H1 (cell line): ENCODE data around the gene POU3F2. TPM values are rescaled to one million over a fixed set of nuclear protein-coding genes. Genes with fewer than 3 reads are reported as not detected.

Experiments
- CTCF ChIA-PET: fragments of 300-600 bp; sonication (Branson Sonifier 250); formaldehyde crosslinking; loops from one replicate; lab custom pipeline; 2021; ENCODE audit not compliant: partially characterized antibody; lab: Charles Lee
- POLR2A ChIA-PET: fragments of 300-600 bp; sonication (Branson Sonifier 250); formaldehyde crosslinking; loops from one replicate; lab custom pipeline; 2021; ENCODE audit warnings: inconsistent platforms; ENCODE audit not compliant: partially characterized antibody; lab: Charles Lee
- DNase-seq, 2 experiments: peaks; one replicate each; pipeline versions ENCODE4 v3.0.0 to v3.0.0-alpha.2; 2010 to 2022; ENCODE audit warnings: low spot score in 2 of 2, low read depth in 1 of 2, mixed read lengths in 1 of 2
- FAIRE-seq: peaks from 2 replicates; lab custom pipeline; 2011; peaks lifted over from hg19 to GRCh38; lab: Jason Lieb, UNC
- H2AFZ ChIP-seq: 2 replicates; pipeline ENCODE4 v1.8.1; 2012; ENCODE audit warnings: low read length, inconsistent platforms
- H2AK5ac ChIP-seq: 2 replicates; pipeline ENCODE4 v1.6.1; 2013; ENCODE audit warnings: low read depth, low read length
- H2BK120ac ChIP-seq: replicated peaks from 2 replicates; pipeline ENCODE3; 2013; ENCODE audit warnings: low read depth, low read length, inconsistent platforms
- H2BK12ac ChIP-seq: 2 replicates; pipeline ENCODE4 v1.6.1; 2013; ENCODE audit warnings: low read depth, low read length
- H2BK15ac ChIP-seq: 2 replicates; pipeline ENCODE4 v1.6.1; 2013; ENCODE audit warnings: low read length
- H2BK20ac ChIP-seq: 2 replicates; pipeline ENCODE4 v1.6.1; 2013; ENCODE audit warnings: low read length
- H2BK5ac ChIP-seq: 2 replicates; pipeline ENCODE4 v1.6.1; 2013; ENCODE audit warnings: low read depth, low read length
- H3K14ac ChIP-seq: 2 replicates; pipeline ENCODE4 v1.6.1; 2013; ENCODE audit warnings: inconsistent platforms; ENCODE audit not compliant: insufficient read length
- H3K18ac ChIP-seq: 2 replicates; pipeline ENCODE4 v1.6.1; 2013; ENCODE audit warnings: low read length; ENCODE audit errors: extremely low read depth
- H3K23ac ChIP-seq: 2 replicates; pipeline ENCODE4 v1.6.1; 2013; ENCODE audit warnings: inconsistent platforms; ENCODE audit not compliant: insufficient read length
- H3K23me2 ChIP-seq: 2 replicates; pipeline ENCODE4 v1.6.1; 2013; ENCODE audit warnings: low read depth, low read length
- H3K27ac ChIP-seq: 2 replicates; pipeline ENCODE4 v1.6.1; 2011; ENCODE audit warnings: low read depth, low read length, inconsistent platforms
- H3K27me3 ChIP-seq, 4 experiments: replicated peaks in 1 of 4; 1 replicate in 1 of 4; 2 replicates in 3 of 4; pipeline versions ENCODE4 v1.6.1 to v1.8.1; 2011 to 2013; ENCODE audit warnings: low read length in 3 of 4, mild to moderate bottlenecking in 3 of 4, inconsistent platforms in 2 of 4, mixed read lengths in 2 of 4, moderate library complexity in 1 of 4; ENCODE audit not compliant: control insufficient read depth in 3 of 4, insufficient read depth in 3 of 4; ENCODE audit errors: extremely low read depth in 1 of 4
- H3K36me3 ChIP-seq, 4 experiments: 2 replicates each; pipeline versions ENCODE4 v1.6.1 to v1.8.1; 2011 to 2013; ENCODE audit warnings: mild to moderate bottlenecking in 4 of 4, low read length in 3 of 4, moderate library complexity in 2 of 4, control low read depth in 1 of 4, inconsistent platforms in 1 of 4; ENCODE audit not compliant: insufficient read depth in 4 of 4, control insufficient read depth in 2 of 4
- H3K4ac ChIP-seq: replicated peaks from 2 replicates; pipeline ENCODE3; 2013; ENCODE audit warnings: low read length, low read depth, mixed read lengths, inconsistent platforms; ENCODE audit not compliant: insufficient read length
- H3K4me1 ChIP-seq, 4 experiments: replicated peaks in 1 of 4; 1 replicate in 1 of 4; 2 replicates in 3 of 4; pipeline versions ENCODE4 v1.6.1 to v1.8.1; 2011 to 2013; ENCODE audit warnings: low read length in 3 of 4, inconsistent platforms in 2 of 4, mixed read lengths in 1 of 4; ENCODE audit not compliant: insufficient read depth in 4 of 4, control insufficient read depth in 3 of 4
- H3K4me2 ChIP-seq, 2 experiments: 2 replicates each; pipeline versions ENCODE4 v1.6.1 to v1.8.1; 2011 to 2013; ENCODE audit warnings: low read depth in 2 of 2, low read length in 2 of 2, control low read depth in 1 of 2, inconsistent platforms in 1 of 2, mild to moderate bottlenecking in 1 of 2; ENCODE audit not compliant: insufficient read depth in 1 of 2
- H3K4me3 ChIP-seq, 4 experiments: fragments of 200-600, 300-600 bp in 1 of 4; sonication (generic), shearing (Covaris generic), sonication (Bioruptor Twin) in 1 of 4; 2 replicates each; pipeline versions ENCODE4 v1.5.1 to v1.8.1; 2011 to 2016; ENCODE audit warnings: low read length in 4 of 4, low read depth in 3 of 4, control low read depth in 2 of 4, inconsistent platforms in 2 of 4, mild to moderate bottlenecking in 2 of 4, mixed read lengths in 1 of 4, moderate library complexity in 1 of 4; ENCODE audit not compliant: insufficient read depth in 2 of 4; ENCODE audit errors: extremely low read depth in 1 of 4
- H3K56ac ChIP-seq: replicated peaks from 2 replicates; pipeline ENCODE3; 2013; ENCODE audit warnings: low read depth, mild to moderate bottlenecking, mixed read lengths, low read length, inconsistent platforms; ENCODE audit not compliant: insufficient read length
- H3K79me1 ChIP-seq: 2 replicates; pipeline ENCODE4 v1.6.1; 2013; ENCODE audit warnings: low read depth, low read length, control low read depth
- H3K79me2 ChIP-seq, 2 experiments: 2 replicates each; pipeline versions ENCODE4 v1.6.1 to v1.8.1; 2012 to 2013; ENCODE audit warnings: low read length in 2 of 2, mild to moderate bottlenecking in 2 of 2, inconsistent platforms in 1 of 2; ENCODE audit not compliant: insufficient read depth in 2 of 2, control insufficient read depth in 1 of 2
- H3K9ac ChIP-seq, 4 experiments: replicated peaks in 1 of 4; 1 replicate in 1 of 4; 2 replicates in 3 of 4; pipeline versions ENCODE4 v1.6.1 to v1.8.1; 2011 to 2013; ENCODE audit warnings: low read depth in 3 of 4, low read length in 3 of 4, control low read depth in 2 of 4, mild to moderate bottlenecking in 2 of 4, moderate library complexity in 2 of 4, inconsistent platforms in 1 of 4; ENCODE audit errors: extremely low read depth in 1 of 4
- H3K9me3 ChIP-seq, 2 experiments: 2 replicates each; pipeline versions ENCODE4 v1.6.1 to v1.8.1; 2012 to 2013; ENCODE audit warnings: mild to moderate bottlenecking in 2 of 2, moderate library complexity in 2 of 2, control low read depth in 1 of 2, inconsistent platforms in 1 of 2, low read depth in 1 of 2, low read length in 1 of 2, mixed read lengths in 1 of 2; ENCODE audit not compliant: insufficient read depth in 2 of 2
- H4K20me1 ChIP-seq, 2 experiments: replicated peaks in 1 of 2; 2 replicates each; pipeline versions ENCODE3 to v1.8.1; 2011 to 2013; ENCODE audit warnings: inconsistent platforms in 2 of 2, low read length in 2 of 2, mild to moderate bottlenecking in 1 of 2; ENCODE audit not compliant: insufficient read depth in 2 of 2, control insufficient read depth in 1 of 2
- H4K5ac ChIP-seq: 2 replicates; pipeline ENCODE4 v1.6.1; 2013; ENCODE audit warnings: low read length, low read depth, mixed read lengths, inconsistent platforms; ENCODE audit not compliant: insufficient read length
- H4K8ac ChIP-seq: 2 replicates; pipeline ENCODE4 v1.8.0; 2013; ENCODE audit warnings: mild to moderate bottlenecking, moderate library complexity, low read length, inconsistent platforms; ENCODE audit not compliant: insufficient read depth; ENCODE audit errors: extremely low read depth
- H4K91ac ChIP-seq: replicated peaks from 2 replicates; pipeline ENCODE3; 2013; ENCODE audit warnings: low read length, mixed read lengths, inconsistent platforms; ENCODE audit not compliant: insufficient read length
- CBX8 ChIP-seq: fragments of 300-800, 300-1000 bp; sonication (generic); IDR thresholded peaks from 2 replicates; pipeline ENCODE4 v1.7.1; 2016; ENCODE audit warnings: low read depth, low read length, borderline replicate concordance
- CTBP2 ChIP-seq: IDR thresholded peaks from 2 replicates; pipeline ENCODE4 v1.7.0; 2011; ENCODE audit warnings: borderline replicate concordance, mild to moderate bottlenecking, moderate library complexity, mixed read lengths, low read length; ENCODE audit not compliant: insufficient read depth, insufficient read length
- WGBS, 2 experiments: shearing (Covaris generic) in 1 of 2; methylation state at CpG; one replicate each; pipeline versions ENCODE4 v1.1.6 to v1.1.7; 2013 to 2015; ENCODE audit warnings: low lambda C conversion rate in 2 of 2, mixed read lengths in 2 of 2, inconsistent platforms in 1 of 2, low coverage in 1 of 2, missing lambda C conversion rate in 1 of 2; ENCODE audit not compliant: insufficient replicate concordance in 2 of 2, insufficient coverage in 1 of 2, insufficient read length in 1 of 2; ENCODE audit errors: extremely low coverage in 1 of 2, missing lambda C conversion rate in 1 of 2; 5-methylcytosine and 5-hydroxymethylcytosine counted together
- polyA plus RNA-seq, 7 experiments: library from polyadenylated mRNA; depleted of rRNA in 3 of 7; stranded (reverse) in 5 of 7; unstranded in 2 of 7; fragments of >200 nt in 5 of 7; fragments of 200-250 nt in 2 of 7; gene quantifications; 1 replicate in 5 of 7; 2 replicates in 1 of 7; 4 replicates in 1 of 7; pipeline versions ENCODE4 v1.2.1 to v1.2.3, GENCODE V29; 2011 to 2013; ENCODE audit warnings: missing spikeins in 2 of 7, mixed read lengths in 2 of 7
- total RNA-seq: library from RNA; stranded (reverse); fragmentation: NEBNext Ultra II Directional; extraction: Animal tissue kit (Norgen Biotek cat#: 25700); gene quantifications from 2 replicates; pipeline ENCODE4 v1.2.1, GENCODE V29; 2021

POU3F2 gene
- total and polyA plus RNA-seq, 2 of the 8 experiments (the other 6 are each of a cell fraction or from before 2014, with no cell fraction given), result 0.09 to 0.35 TPM

GRCh38 chr6:98830146-98830545, 4.2 kb upstream of the POU3F2 start:
- Histone ChIP-seq H2BK12ac (no peak overlapping the region), H3K79me2 (no peaks in the 10 kb centered on the region), H2AK5ac (no peak overlapping the region), H3K9me3 (no peaks in the 10 kb centered on the region), H2BK5ac (no peak overlapping the region), H2BK15ac (no peak overlapping the region), H3K79me1 (no peaks in the 10 kb centered on the region), H3K14ac (no peak overlapping the region), H3K18ac (no peak overlapping the region), H4K20me1 (peaks cover 5 to 15% of the 10 kb centered on the region in 2 experiments), H3K4me1 (peaks cover 2 to 38% (median 23%) of the 10 kb centered on the region in 4 experiments), H3K56ac (no peak overlapping the region), H3K23me2 (peaks cover 18% of the 10 kb centered on the region; the same call in 1 of the 2 replicates), H3K4ac (no peak overlapping the region), H3K23ac (no peak overlapping the region), H4K5ac (no peak overlapping the region), H3K27me3 (peaks cover 78 to 91% (median 85%) of the 10 kb centered on the region in 4 experiments), H3K36me3 (no peaks in the 10 kb centered on the region; a peak in 1 of 8 replicates), H3K9ac (no peak overlapping the region), H4K8ac (no peak overlapping the region), H2BK120ac (no peak overlapping the region), H3K27ac (no peak overlapping the region), H4K91ac (no peak overlapping the region), H2AFZ (no peak overlapping the region), H2BK20ac (no peak overlapping the region), H3K4me2 (no peak overlapping the region; a peak in 1 of 4 replicates), H3K4me3 (no peak overlapping the region)
- FAIRE-seq (no peak), DNase-seq (no peak)
- POLR2A ChIA-PET, result no interaction called here
- CTCF ChIA-PET, result interaction anchor here (10.0 kb wide), 1 partner anchor 15 kb away, joined by 79 read pairs; no protein-coding TSS in a partner anchor
- WGBS, 2 experiments, result 4% methylated on average over 2 of the region's 2 CpGs; no CpG with 5 or more reads in 1 of the 2 experiments
- TF ChIP-seq CTBP2, result no peak
- 0 out of 2 replicates have a peak, but pooled peaks have one; percentile 21 for TF ChIP-seq CBX8
